Caco-2 (cell line): ENCODE measurements around the gene FUT7. TPM values are rescaled to one million over a fixed set of nuclear protein-coding genes. Genes with fewer than 3 reads are reported as not detected.

ENCODE experiments used
- BruUV-seq: library from RNA; stranded (reverse); fragments of 400-500 nt; replicated peaks from 2 replicates; lab custom pipeline; 2021; lab: Mats Ljungman, UMichigan
- CTCF ChIA-PET: fragments of 300-600 bp; sonication (Branson Sonifier 250); formaldehyde crosslinking; loops from one replicate; lab custom pipeline; 2022; ENCODE audit warnings: antibody characterized with exemption; lab: Charles Lee
- POLR2A ChIA-PET: fragments of 300-600 bp; sonication (Branson Sonifier 250); formaldehyde crosslinking; loops from one replicate; lab custom pipeline; 2022; ENCODE audit warnings: antibody characterized with exemption; lab: Charles Lee
- DNase-seq, 2 experiments: peaks; one replicate each; pipeline versions ENCODE4 v3.0.0 to v3.0.0-alpha.2; 2020 to 2022
- H3K27me3 ChIP-seq: replicated peaks from 2 replicates; pipeline ENCODE4 v1.6.0; 2011; ENCODE audit warnings: low read length; ENCODE audit not compliant: control insufficient read depth, insufficient read depth
- H3K36me3 ChIP-seq: 2 replicates; pipeline ENCODE4 v1.5.1; 2011; ENCODE audit warnings: low read length; ENCODE audit not compliant: control insufficient read depth, insufficient read depth
- H3K4me1 ChIP-seq: fragments of 250-450 bp; sonication (Bioruptor Pico); 2 replicates; pipeline ENCODE4 v1.5.1; 2020; ENCODE audit warnings: mild to moderate bottlenecking
- H3K4me3 ChIP-seq: 2 replicates; pipeline ENCODE4 v1.5.1; 2011; ENCODE audit warnings: low read depth, mild to moderate bottlenecking, control low read depth, low read length
- H3K9me3 ChIP-seq: fragments of 250-450 bp; sonication (Bioruptor Pico); 2 replicates; pipeline ENCODE4 v1.5.1; 2020; ENCODE audit warnings: mild to moderate bottlenecking, moderate library complexity
- H3K27ac Mint-ChIP-seq: one replicate; pipeline ENCODE4 v1.8.0; 2022; ENCODE audit warnings: mixed read lengths; ENCODE audit not compliant: unreplicated experiment
- H3K27me3 Mint-ChIP-seq: one replicate; pipeline ENCODE4 v1.8.0; 2022; ENCODE audit warnings: mixed read lengths; ENCODE audit not compliant: insufficient read depth, unreplicated experiment
- H3K36me3 Mint-ChIP-seq: one replicate; pipeline ENCODE4 v1.8.0; 2022; ENCODE audit warnings: mild to moderate bottlenecking, mixed read lengths; ENCODE audit not compliant: insufficient read depth, unreplicated experiment
- H3K4me1 Mint-ChIP-seq: one replicate; pipeline ENCODE4 v1.8.0; 2022; ENCODE audit warnings: low read depth, mixed read lengths; ENCODE audit not compliant: unreplicated experiment
- H3K4me3 Mint-ChIP-seq: one replicate; pipeline ENCODE4 v1.8.0; 2022; ENCODE audit warnings: mild to moderate bottlenecking, moderate library complexity, mixed read lengths; ENCODE audit not compliant: unreplicated experiment
- H3K9me3 Mint-ChIP-seq: one replicate; pipeline ENCODE4 v1.8.0; 2022; ENCODE audit warnings: mixed read lengths; ENCODE audit not compliant: unreplicated experiment
- intact Hi-C: fragments of 100-400 bp; cut with micrococcal nuclease; formaldehyde crosslinking; loops from one replicate; pipeline ENCODE4 v1.10.0; 2022; ENCODE audit not compliant: unreplicated experiment
- total RNA-seq: library from RNA; stranded (reverse); gene quantifications from 2 replicates; pipeline ENCODE4 v1.2.3, GENCODE V29; 2022
- TF ChIP-seq, protein P1 (sequence below), 2 experiments: fragments of 200-600 bp in 1 of 2; IDR thresholded peaks; 1 replicate in 1 of 2; 2 replicates in 1 of 2; pipeline versions ENCODE4 v1.5.1 to v1.8.0; 2011 to 2022; ENCODE audit warnings: antibody characterized with exemption in 1 of 2, control low read depth in 1 of 2, inconsistent platforms in 1 of 2, low read depth in 1 of 2, low read length in 1 of 2, mild to moderate bottlenecking in 1 of 2, moderate library complexity in 1 of 2; ENCODE audit not compliant: insufficient read depth in 1 of 2, severe bottlenecking in 1 of 2, unreplicated experiment in 1 of 2

The FUT7 gene
- total RNA-seq, 1 experiment from 2014 or later: not detected

- no peak overlapping the region for H3K4me3 Mint-ChIP-seq
- Histone ChIP-seq H3K36me3 (no peaks in the 10 kb centered on the region), H3K27me3 (no peaks in the 10 kb centered on the region), H3K4me3 (no peak overlapping the region), H3K9me3 (no peaks in the 10 kb centered on the region), H3K4me1 (peaks cover 6% of the 10 kb centered on the region)
- no peak for DNase-seq
- ChIA-PET CTCF (interaction anchor here (0.5 kb wide), 1 partner anchor 28 kb away, joined by 5 read pairs; no protein-coding TSS in a partner anchor), POLR2A (no interaction called here)
- no peak overlapping the region for H3K27ac Mint-ChIP-seq
- peaks cover 23% of the 10 kb centered on the region for H3K36me3 Mint-ChIP-seq
- TF ChIP-seq, protein P1, sequence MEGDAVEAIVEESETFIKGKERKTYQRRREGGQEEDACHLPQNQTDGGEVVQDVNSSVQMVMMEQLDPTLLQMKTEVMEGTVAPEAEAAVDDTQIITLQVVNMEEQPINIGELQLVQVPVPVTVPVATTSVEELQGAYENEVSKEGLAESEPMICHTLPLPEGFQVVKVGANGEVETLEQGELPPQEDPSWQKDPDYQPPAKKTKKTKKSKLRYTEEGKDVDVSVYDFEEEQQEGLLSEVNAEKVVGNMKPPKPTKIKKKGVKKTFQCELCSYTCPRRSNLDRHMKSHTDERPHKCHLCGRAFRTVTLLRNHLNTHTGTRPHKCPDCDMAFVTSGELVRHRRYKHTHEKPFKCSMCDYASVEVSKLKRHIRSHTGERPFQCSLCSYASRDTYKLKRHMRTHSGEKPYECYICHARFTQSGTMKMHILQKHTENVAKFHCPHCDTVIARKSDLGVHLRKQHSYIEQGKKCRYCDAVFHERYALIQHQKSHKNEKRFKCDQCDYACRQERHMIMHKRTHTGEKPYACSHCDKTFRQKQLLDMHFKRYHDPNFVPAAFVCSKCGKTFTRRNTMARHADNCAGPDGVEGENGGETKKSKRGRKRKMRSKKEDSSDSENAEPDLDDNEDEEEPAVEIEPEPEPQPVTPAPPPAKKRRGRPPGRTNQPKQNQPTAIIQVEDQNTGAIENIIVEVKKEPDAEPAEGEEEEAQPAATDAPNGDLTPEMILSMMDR (IDR thresholded peaks at IDR 0.05; ENCODE audit: insufficient read depth in 1 of 2, low read depth in 1 of 2, low read length in 1 of 2, severe bottlenecking in 1 of 2, unreplicated experiment in 1 of 2): no peak
- no TSS peak for BruUV-seq
- H3K4me1 Mint-ChIP-seq: no peaks in the 10 kb centered on the region
- H3K27me3 Mint-ChIP-seq: no peaks in the 10 kb centered on the region
- no peaks in the 10 kb centered on the region for H3K9me3 Mint-ChIP-seq
- intact Hi-C loops: no loop called here
Measured at GRCh38 chr9:137038916-137039315, 7.0 kb upstream of the FUT7 start.

DNA sequence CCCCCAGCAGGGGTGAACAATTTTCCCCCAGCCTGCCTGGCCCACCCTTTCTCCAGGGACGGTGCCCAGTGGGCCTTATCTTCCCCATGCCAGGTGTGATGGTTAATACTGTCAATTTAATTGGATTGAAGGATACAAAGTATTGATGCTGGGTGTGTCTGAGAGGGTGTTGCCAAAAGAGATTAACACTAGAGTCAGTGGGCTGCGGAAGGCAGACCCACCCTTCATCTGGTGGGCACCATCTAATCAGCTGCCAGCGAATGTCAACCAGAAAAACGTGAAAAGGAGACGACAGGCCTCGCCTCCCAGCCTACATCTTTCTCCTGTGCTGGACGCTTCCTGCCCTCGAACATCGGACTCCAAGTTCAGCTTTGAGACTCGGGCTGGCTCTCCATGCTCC lies 5.6 kb upstream of the FUT7 start:
- H3K27me3 ChIP-seq: no peaks in the 10 kb centered on the region
- H3K9me3 ChIP-seq: no peaks in the 10 kb centered on the region
- ChIA-PET CTCF (no interaction called here), POLR2A (no interaction called here)
- Mint-ChIP-seq H3K9me3 (no peaks in the 10 kb centered on the region), H3K27me3 (no peaks in the 10 kb centered on the region), H3K4me1 (no peaks in the 10 kb centered on the region), H3K4me3 (no peak overlapping the region), H3K36me3 (peaks cover 23% of the 10 kb centered on the region), H3K27ac (no peak overlapping the region)
- H3K36me3 ChIP-seq: no peaks in the 10 kb centered on the region
- BruUV-seq: no TSS peak
- intact Hi-C loops: no loop called here
- H3K4me1 ChIP-seq: peaks cover 6% of the 10 kb centered on the region
- DNase-seq: no peak
- TF ChIP-seq, protein P1 (IDR thresholded peaks at IDR 0.05; ENCODE audit: insufficient read depth in 1 of 2, low read depth in 1 of 2, low read length in 1 of 2, severe bottlenecking in 1 of 2, unreplicated experiment in 1 of 2): no peak
- H3K4me3 ChIP-seq: no peak overlapping the region

GRCh38 chr9:137037035-137037434 lies 5.1 kb upstream of the FUT7 start:
- no TSS peak for BruUV-seq
- ChIA-PET CTCF (interaction anchor here (0.9 kb wide), 1 partner anchor 80 kb away, joined by 3 read pairs; no protein-coding TSS in a partner anchor), POLR2A (no interaction called here)

More at GRCh38 chr9:137037035-137037434, 5.1 kb upstream of the FUT7 start:
- Mint-ChIP-seq H3K9me3 (no peaks in the 10 kb centered on the region), H3K27me3 (no peaks in the 10 kb centered on the region), H3K4me3 (no peak overlapping the region), H3K36me3 (peaks cover 23% of the 10 kb centered on the region), H3K4me1 (no peaks in the 10 kb centered on the region), H3K27ac (no peak overlapping the region)
- no peak overlapping the region for H3K4me3 ChIP-seq
- no peaks in the 10 kb centered on the region for H3K27me3 ChIP-seq
- no peaks in the 10 kb centered on the region for H3K36me3 ChIP-seq
- DNase-seq: no peak
- TF ChIP-seq, protein P1 (IDR thresholded peaks at IDR 0.05; ENCODE audit: insufficient read depth in 1 of 2, low read depth in 1 of 2, low read length in 1 of 2, severe bottlenecking in 1 of 2, unreplicated experiment in 1 of 2): no peak
- no peaks in the 10 kb centered on the region for H3K9me3 ChIP-seq
- intact Hi-C loops: no loop called here
- H3K4me1 ChIP-seq: peaks cover 6% of the 10 kb centered on the region
